H1 (cell line): ENCODE data around the gene ERI3. TPM values are rescaled to one million over a fixed set of nuclear protein-coding genes. Genes with fewer than 3 reads are reported as not detected.

Experiments
- CHD2 ChIP-seq: IDR thresholded peaks from 2 replicates; pipeline ENCODE4 v1.6.1; 2012; ENCODE audit warnings: low read length, improper control_type of control experiment
- PHF8 ChIP-seq: fragments of 200-600 bp; sonication (generic); conservative IDR thresholded peaks from 2 replicates; pipeline ENCODE4 v1.7.1; 2012; ENCODE audit warnings: low read depth, mild to moderate bottlenecking, inconsistent platforms, low read length, moderate library complexity
- RBBP5 ChIP-seq: IDR thresholded peaks from 2 replicates; pipeline ENCODE4 v1.7.1; 2012; ENCODE audit warnings: low read depth, mild to moderate bottlenecking, inconsistent platforms, low read length, moderate library complexity, borderline replicate concordance
- polyA plus RNA-seq, 7 experiments: library from polyadenylated mRNA; depleted of rRNA in 3 of 7; stranded (reverse) in 5 of 7; unstranded in 2 of 7; fragments of >200 nt in 5 of 7; fragments of 200-250 nt in 2 of 7; gene quantifications; 1 replicate in 5 of 7; 2 replicates in 1 of 7; 4 replicates in 1 of 7; pipeline versions ENCODE4 v1.2.1 to v1.2.3, GENCODE V29; 2011 to 2013; ENCODE audit warnings: missing spikeins in 2 of 7, mixed read lengths in 2 of 7
- total RNA-seq: library from RNA; stranded (reverse); fragmentation: NEBNext Ultra II Directional; extraction: Animal tissue kit (Norgen Biotek cat#: 25700); gene quantifications from 2 replicates; pipeline ENCODE4 v1.2.1, GENCODE V29; 2021

ERI3 gene
- total and polyA plus RNA-seq, 2 of the 8 experiments (the other 6 are each of a cell fraction or from before 2014, with no cell fraction given) = 81.1 to 199 TPM

DNA sequence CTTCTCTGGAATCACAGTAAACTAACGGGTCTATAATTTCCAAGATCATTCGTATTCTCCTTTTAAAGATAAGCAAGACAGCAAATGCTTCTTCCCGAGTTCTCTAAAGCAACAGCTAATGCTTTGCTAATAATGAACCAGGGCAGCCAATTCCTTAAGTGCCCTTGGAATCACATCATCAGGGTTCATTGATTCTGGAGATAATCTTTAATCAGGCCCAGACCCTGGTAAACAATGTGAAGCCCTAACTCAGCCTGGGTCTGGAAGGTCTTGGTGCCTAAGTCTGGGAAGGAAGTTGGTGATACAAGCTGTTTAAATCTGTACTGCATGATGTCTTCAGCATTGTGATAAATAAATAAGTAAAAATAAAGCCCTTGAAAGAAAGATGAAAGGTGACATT is 18.4 kb downstream of the ERI3 start (continued):
- TF ChIP-seq CHD2 = no peak
- no peak for TF ChIP-seq PHF8
- no peak for TF ChIP-seq RBBP5
